Measurements from ENCODE around the gene ADCY1. TPM values are rescaled to one million over a fixed set of nuclear protein-coding genes. Genes with fewer than 3 reads are reported as not detected.

The ADCY1 gene
- total RNA-seq, 1 donor from 2014 or later = 9.9 TPM

DNA sequence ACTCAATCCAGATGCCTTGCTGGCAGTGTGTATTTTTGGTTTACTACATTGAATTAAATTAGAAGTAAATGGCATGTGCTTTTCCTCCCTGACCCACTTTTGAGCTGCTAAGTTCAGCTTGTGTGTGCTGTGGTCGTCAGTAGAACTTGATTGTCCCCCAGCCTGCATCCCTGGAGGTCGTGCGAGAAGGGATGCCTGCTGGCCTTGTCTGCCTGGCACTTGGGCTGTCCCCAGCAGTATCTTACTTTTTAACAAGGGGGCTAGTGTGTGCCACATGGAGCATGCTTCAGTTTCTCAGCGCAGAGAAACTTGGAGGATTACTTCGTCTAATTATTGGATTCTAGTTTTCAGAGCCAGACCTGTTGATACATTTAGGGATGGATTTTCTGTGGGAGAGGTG lies 80.2 kb downstream of the ADCY1 start:
- H3K4me3 ChIP-seq (ENCODE audit: low read length in 3 of 3) = no peak overlapping the region
- H3K36me3 ChIP-seq (ENCODE audit: control insufficient read depth in 3 of 3, insufficient read depth in 3 of 3, low read length in 3 of 3) = peaks cover 0 to 12% (median 2%) of the 10 kb centered on the region in 3 donors
- H3K9ac ChIP-seq (ENCODE audit: low read depth in 1 of 3, low read length in 3 of 3) = no peak overlapping the region
- no peak overlapping the region for H3K27ac ChIP-seq (ENCODE audit: low read depth, low read length)
- no peaks in the 10 kb centered on the region for H3K4me1 ChIP-seq (ENCODE audit: control insufficient read depth in 3 of 3, insufficient read depth in 3 of 3, low read length in 3 of 3)
- H3K9me3 ChIP-seq (ENCODE audit: control insufficient read depth in 3 of 3, low read length in 3 of 3) = no peaks in the 10 kb centered on the region
- H3K27me3 ChIP-seq (ENCODE audit: control insufficient read depth in 3 of 3, insufficient read depth in 3 of 3, low read length in 3 of 3) = no peaks in the 10 kb centered on the region

DNA sequence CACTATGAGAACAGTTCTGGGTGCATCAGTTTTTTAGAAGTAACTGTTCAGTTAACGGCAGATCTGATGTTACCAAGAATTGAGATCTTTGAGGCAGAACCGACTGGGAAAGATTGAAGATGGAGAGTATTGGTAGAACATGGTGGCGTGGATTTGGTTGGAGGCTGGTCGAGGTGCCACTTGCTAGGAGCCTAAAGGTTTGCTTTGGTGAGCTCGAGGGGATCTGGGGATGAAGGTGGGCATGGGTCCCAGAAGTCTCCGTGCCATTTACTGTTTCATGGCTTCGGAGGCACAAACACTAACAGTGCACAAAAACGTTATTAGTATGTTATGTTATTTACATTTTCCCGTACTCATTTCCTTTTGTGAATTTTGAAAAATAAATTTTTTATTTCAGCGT lies 81.4 kb downstream of the ADCY1 start:
- no peaks in the 10 kb centered on the region for H3K9me3 ChIP-seq (ENCODE audit: control insufficient read depth in 3 of 3, low read length in 3 of 3)
- no peaks in the 10 kb centered on the region for H3K4me1 ChIP-seq (ENCODE audit: control insufficient read depth in 3 of 3, insufficient read depth in 3 of 3, low read length in 3 of 3)
- peaks cover 0 to 6% (median 2%) of the 10 kb centered on the region in 3 donors for H3K36me3 ChIP-seq (ENCODE audit: control insufficient read depth in 3 of 3, insufficient read depth in 3 of 3, low read length in 3 of 3)
- H3K27me3 ChIP-seq (ENCODE audit: control insufficient read depth in 3 of 3, insufficient read depth in 3 of 3, low read length in 3 of 3) = no peaks in the 10 kb centered on the region
- no peak overlapping the region for H3K4me3 ChIP-seq (ENCODE audit: low read length in 3 of 3)
- H3K27ac ChIP-seq (ENCODE audit: low read depth, low read length) = no peak overlapping the region
- no peak overlapping the region for H3K9ac ChIP-seq (ENCODE audit: low read depth in 1 of 3, low read length in 3 of 3)

DNA sequence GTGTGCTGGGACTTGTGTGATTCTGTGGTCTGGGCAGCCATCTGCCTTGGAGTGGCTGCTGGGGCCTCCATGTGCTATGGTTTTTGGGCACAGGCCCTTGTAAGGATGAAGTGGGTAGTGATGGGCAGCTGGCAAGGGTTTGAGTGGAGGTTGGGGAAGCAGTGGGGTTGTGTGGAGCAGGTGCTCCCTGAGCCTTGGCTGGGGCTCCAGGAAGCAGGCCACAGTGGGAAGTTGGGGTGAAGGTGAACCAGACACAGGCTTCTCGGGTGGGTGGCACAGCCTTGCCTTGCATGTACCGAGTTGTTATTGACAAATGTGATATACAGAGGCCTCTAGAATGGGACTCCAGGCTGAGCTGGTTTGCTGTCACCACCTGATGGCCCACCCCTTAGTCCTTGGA lies 82.3 kb downstream of the ADCY1 start:
- H3K4me3 ChIP-seq (ENCODE audit: low read length in 3 of 3) = no peak overlapping the region
- peaks cover 0 to 2% (median 0%) of the 10 kb centered on the region in 3 donors for H3K36me3 ChIP-seq (ENCODE audit: control insufficient read depth in 3 of 3, insufficient read depth in 3 of 3, low read length in 3 of 3)
- no peak overlapping the region for H3K9ac ChIP-seq (ENCODE audit: low read depth in 1 of 3, low read length in 3 of 3)
- no peaks in the 10 kb centered on the region for H3K27me3 ChIP-seq (ENCODE audit: control insufficient read depth in 3 of 3, insufficient read depth in 3 of 3, low read length in 3 of 3)
- H3K9me3 ChIP-seq (ENCODE audit: control insufficient read depth in 3 of 3, low read length in 3 of 3) = no peaks in the 10 kb centered on the region
- H3K27ac ChIP-seq (ENCODE audit: low read depth, low read length) = no peak overlapping the region
- H3K4me1 ChIP-seq (ENCODE audit: control insufficient read depth in 3 of 3, insufficient read depth in 3 of 3, low read length in 3 of 3) = no peaks in the 10 kb centered on the region

DNA sequence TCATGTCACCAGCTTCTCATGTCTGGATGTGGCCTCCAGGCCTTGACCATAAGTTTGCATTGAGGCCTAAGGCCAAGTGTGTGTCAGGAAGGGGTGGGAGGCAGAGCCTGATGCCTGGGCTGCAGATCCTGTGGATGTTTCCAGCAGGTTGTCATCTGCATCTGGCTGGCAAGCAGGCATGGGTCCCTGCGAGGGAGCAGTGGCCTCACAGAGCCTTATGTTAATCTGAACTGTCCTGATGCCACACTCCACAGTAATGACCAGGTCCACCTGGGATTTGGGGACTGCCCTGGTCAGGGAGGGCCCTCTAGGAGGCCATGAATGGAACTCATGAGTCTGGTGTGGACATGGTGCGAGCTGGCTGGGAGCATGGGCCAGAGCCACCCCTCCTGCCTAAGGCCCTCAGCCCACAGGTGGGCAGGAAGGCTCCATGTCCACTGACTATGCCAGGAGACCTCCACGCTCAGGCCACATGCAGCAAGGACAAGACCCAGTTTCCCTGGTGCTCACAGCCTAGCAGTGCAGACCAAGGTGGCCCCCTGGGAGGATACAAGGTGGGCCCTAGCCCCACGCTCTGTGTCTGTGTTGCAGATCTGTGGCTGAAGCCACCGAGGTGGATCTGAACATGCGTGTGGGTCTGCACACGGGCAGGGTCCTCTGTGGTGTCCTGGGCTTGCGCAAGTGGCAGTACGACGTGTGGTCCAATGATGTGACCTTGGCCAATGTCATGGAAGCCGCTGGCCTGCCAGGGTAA lies 83.1 kb downstream of the ADCY1 start:
- H3K4me1 ChIP-seq (ENCODE audit: control insufficient read depth in 3 of 3, insufficient read depth in 3 of 3, low read length in 3 of 3) = no peaks in the 10 kb centered on the region
- no peak overlapping the region for H3K4me3 ChIP-seq (ENCODE audit: low read length in 3 of 3)
- H3K36me3 ChIP-seq (ENCODE audit: control insufficient read depth in 3 of 3, insufficient read depth in 3 of 3, low read length in 3 of 3) = peaks cover 0 to 2% (median 0%) of the 10 kb centered on the region in 3 donors
- H3K9ac ChIP-seq (ENCODE audit: low read depth in 1 of 3, low read length in 3 of 3) = no peak overlapping the region
- no peaks in the 10 kb centered on the region for H3K27me3 ChIP-seq (ENCODE audit: control insufficient read depth in 3 of 3, insufficient read depth in 3 of 3, low read length in 3 of 3)
- H3K27ac ChIP-seq (ENCODE audit: low read depth, low read length) = no peak overlapping the region
- no peaks in the 10 kb centered on the region for H3K9me3 ChIP-seq (ENCODE audit: control insufficient read depth in 3 of 3, low read length in 3 of 3)

DNA sequence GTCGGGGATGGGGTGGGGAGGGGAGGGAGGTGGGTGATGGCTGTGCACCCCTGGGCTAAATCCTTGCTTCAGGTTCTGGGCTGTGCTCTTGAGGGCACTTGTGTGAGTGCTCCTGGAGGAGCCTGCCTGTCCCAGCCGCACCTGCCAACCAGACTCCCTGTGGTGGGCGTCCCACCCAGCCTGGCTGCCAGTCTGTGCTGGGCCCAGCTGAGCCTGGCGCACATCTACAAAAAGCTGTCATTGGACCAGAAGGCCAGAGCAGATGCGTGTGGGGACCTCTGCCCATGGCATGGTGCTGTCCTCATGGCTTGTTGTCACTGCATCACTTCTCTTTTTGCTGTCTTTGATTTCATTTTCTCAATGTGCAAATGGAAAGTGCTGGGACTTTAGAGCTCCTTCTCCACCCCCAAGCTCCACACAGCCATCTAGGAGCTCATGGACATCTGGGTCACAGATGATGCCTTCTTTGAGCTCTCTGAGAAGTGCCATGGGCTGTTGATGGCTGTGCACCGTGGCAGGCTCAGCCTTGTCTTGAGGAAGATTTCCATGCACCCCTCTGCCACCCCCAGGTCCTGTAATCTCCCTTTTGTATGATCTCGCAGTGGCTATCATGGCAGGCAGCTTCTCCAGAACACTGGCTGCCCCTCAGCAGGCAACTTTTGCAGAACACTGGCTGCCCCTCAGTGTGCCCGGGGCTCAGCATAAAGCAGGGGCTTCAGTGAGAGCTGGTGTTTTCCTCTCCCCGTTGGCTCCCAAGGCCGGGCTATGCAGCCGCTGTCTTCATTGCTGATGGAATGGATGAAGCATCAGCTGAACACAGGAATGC lies 83.9 kb downstream of the ADCY1 start:
- Histone ChIP-seq H3K4me1 (ENCODE audit: control insufficient read depth in 3 of 3, insufficient read depth in 3 of 3, low read length in 3 of 3) (no peaks in the 10 kb centered on the region), H3K9me3 (ENCODE audit: control insufficient read depth in 3 of 3, low read length in 3 of 3) (no peaks in the 10 kb centered on the region), H3K27ac (ENCODE audit: low read depth, low read length) (no peak overlapping the region), H3K4me3 (ENCODE audit: low read length in 3 of 3) (no peak overlapping the region), H3K27me3 (ENCODE audit: control insufficient read depth in 3 of 3, insufficient read depth in 3 of 3, low read length in 3 of 3) (no peaks in the 10 kb centered on the region), H3K9ac (ENCODE audit: low read depth in 1 of 3, low read length in 3 of 3) (no peak overlapping the region), H3K36me3 (ENCODE audit: control insufficient read depth in 3 of 3, insufficient read depth in 3 of 3, low read length in 3 of 3) (peaks cover 0 to 3% (median 2%) of the 10 kb centered on the region in 3 donors)

DNA sequence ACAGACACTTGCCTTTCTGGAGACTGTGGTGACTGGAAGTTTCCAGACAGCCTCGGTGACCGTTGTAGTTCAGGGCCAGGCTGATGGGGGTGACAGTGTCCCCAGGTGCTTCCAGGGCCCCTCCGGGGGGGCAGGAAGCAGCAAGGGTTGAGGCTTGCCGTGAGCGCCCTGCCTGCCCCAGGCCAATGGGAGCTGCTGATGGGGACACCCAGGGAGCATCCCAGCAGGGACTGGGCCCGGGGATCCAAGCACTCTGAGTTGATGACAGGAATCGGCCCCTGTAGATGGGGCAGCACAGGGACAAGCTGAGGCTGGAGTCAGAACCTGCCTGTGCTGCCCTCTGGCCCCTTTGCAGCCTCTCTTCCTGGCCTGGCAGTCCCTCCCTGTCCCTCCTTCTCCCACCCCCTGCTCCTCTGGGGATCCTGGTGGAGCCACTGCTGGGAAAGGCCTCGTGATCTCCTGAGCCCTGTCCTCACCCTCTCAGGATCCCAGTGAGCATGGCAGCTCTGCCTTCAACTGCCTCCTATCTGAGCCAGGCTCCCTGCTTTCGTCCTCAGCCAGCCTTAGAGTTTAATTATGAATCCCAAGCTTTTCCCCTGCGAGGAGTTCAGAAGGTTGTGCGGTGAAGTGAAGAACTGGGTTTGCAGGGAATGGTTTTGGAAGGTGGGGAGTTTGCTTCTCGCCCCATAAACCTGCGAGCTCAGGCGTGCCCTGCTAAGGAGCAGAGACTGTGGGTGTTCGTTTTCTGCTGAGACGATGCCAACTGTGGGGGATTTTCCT lies 84.7 kb downstream of the ADCY1 start:
- H3K4me1 ChIP-seq (ENCODE audit: control insufficient read depth in 3 of 3, insufficient read depth in 3 of 3, low read length in 3 of 3) = no peaks in the 10 kb centered on the region

DNA sequence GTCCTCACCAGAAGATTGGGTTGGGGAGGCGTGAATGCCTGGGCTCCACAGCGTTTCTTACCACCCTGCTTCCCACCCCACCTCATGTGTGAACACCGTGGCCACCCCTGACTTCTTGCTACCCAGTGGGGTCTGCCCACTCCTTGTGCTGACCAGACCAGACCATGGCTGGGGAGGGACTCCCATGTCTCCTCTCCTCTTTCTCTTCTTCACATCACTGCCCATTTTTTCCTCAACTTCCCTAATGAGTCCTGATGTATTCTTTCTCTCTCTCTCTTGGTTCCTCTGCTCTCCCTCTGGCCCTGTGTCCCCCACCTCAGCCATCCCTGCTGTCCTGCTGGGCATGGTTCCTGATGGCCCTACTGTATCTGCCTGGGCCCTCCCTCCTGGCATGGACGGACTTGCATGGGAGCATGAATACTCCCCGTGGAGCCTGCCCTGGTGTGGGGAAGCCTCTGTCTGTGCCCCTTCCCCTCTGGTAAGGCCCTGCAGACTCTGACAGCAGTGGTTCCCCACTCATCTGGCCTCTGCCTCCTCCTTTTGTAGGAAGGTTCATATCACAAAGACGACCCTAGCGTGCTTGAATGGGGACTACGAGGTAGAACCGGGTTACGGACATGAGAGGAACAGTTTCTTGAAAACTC lies 85.5 kb downstream of the ADCY1 start:
- no peaks in the 10 kb centered on the region for H3K27me3 ChIP-seq (ENCODE audit: control insufficient read depth in 3 of 3, insufficient read depth in 3 of 3, low read length in 3 of 3)
- H3K27ac ChIP-seq (ENCODE audit: low read depth, low read length) = no peak overlapping the region
- H3K4me1 ChIP-seq (ENCODE audit: control insufficient read depth in 3 of 3, insufficient read depth in 3 of 3, low read length in 3 of 3) = no peaks in the 10 kb centered on the region
- H3K4me3 ChIP-seq (ENCODE audit: low read length in 3 of 3) = no peak overlapping the region
- no peaks in the 10 kb centered on the region for H3K9me3 ChIP-seq (ENCODE audit: control insufficient read depth in 3 of 3, low read length in 3 of 3)
- H3K36me3 ChIP-seq (ENCODE audit: control insufficient read depth in 3 of 3, insufficient read depth in 3 of 3, low read length in 3 of 3) = peaks cover 0 to 3% (median 0%) of the 10 kb centered on the region in 3 donors
- H3K9ac ChIP-seq (ENCODE audit: low read depth in 1 of 3, low read length in 3 of 3) = no peak overlapping the region

More for the DNA sequence above, 84.7 kb downstream of the ADCY1 start:
- Histone ChIP-seq H3K4me3 (ENCODE audit: low read length in 3 of 3) (no peak overlapping the region), H3K27me3 (ENCODE audit: control insufficient read depth in 3 of 3, insufficient read depth in 3 of 3, low read length in 3 of 3) (no peaks in the 10 kb centered on the region), H3K27ac (ENCODE audit: low read depth, low read length) (no peak overlapping the region), H3K9ac (ENCODE audit: low read depth in 1 of 3, low read length in 3 of 3) (no peak overlapping the region), H3K36me3 (ENCODE audit: control insufficient read depth in 3 of 3, insufficient read depth in 3 of 3, low read length in 3 of 3) (peaks cover 0 to 3% (median 0%) of the 10 kb centered on the region in 3 donors), H3K9me3 (ENCODE audit: control insufficient read depth in 3 of 3, low read length in 3 of 3) (no peaks in the 10 kb centered on the region)

DNA sequence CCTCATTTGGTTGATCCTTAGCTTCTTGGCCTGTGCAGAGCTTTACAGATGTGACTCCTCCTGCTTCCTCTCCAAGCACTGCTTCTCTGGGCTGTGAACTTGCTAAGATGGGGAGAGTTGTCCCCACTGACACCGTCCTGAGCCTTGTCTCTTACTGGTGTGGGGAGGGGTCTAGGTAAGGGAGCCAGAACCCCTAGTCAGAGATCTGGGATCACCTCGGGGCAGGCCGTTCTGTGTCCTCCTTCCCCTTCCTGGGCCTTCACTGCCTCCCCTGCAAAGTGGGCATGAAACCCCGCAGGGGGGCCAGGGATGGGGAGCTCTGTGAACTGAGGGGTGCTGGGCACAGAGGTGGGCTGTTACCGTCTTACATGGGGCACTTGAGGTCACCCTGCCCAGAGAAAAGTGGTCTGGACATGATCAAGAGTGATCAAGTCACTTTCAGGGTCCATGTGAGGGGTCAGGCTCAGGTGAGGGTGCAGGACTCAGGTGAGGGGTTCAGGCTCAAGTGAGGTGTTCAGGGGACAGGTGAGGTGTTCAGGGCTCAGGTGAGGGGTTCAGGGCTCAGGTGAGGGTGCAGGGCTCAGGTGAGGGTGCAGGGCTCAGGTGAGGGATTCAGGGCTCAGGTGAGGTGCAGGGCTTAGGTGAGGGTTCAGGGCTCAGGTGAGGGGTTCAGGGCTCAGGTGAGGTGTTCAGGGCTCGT lies 86.2 kb downstream of the ADCY1 start:
- Histone ChIP-seq H3K9ac (ENCODE audit: low read depth in 1 of 3, low read length in 3 of 3) (no peak overlapping the region), H3K27ac (ENCODE audit: low read depth, low read length) (no peak overlapping the region), H3K4me1 (ENCODE audit: control insufficient read depth in 3 of 3, insufficient read depth in 3 of 3, low read length in 3 of 3) (no peaks in the 10 kb centered on the region), H3K4me3 (ENCODE audit: low read length in 3 of 3) (no peak overlapping the region), H3K36me3 (ENCODE audit: control insufficient read depth in 3 of 3, insufficient read depth in 3 of 3, low read length in 3 of 3) (peaks cover 0 to 3% (median 0%) of the 10 kb centered on the region in 3 donors), H3K9me3 (ENCODE audit: control insufficient read depth in 3 of 3, low read length in 3 of 3) (no peaks in the 10 kb centered on the region), H3K27me3 (ENCODE audit: control insufficient read depth in 3 of 3, insufficient read depth in 3 of 3, low read length in 3 of 3) (no peaks in the 10 kb centered on the region)

GRCh38 chr7:45660901-45661211 lies 86.7 kb downstream of the ADCY1 start:
- H3K4me1 ChIP-seq (ENCODE audit: control insufficient read depth in 3 of 3, insufficient read depth in 3 of 3, low read length in 3 of 3) = no peaks in the 10 kb centered on the region
- H3K27me3 ChIP-seq (ENCODE audit: control insufficient read depth in 3 of 3, insufficient read depth in 3 of 3, low read length in 3 of 3) = no peaks in the 10 kb centered on the region
- H3K27ac ChIP-seq (ENCODE audit: low read depth, low read length) = no peak overlapping the region
- no peaks in the 10 kb centered on the region for H3K9me3 ChIP-seq (ENCODE audit: control insufficient read depth in 3 of 3, low read length in 3 of 3)
- H3K36me3 ChIP-seq (ENCODE audit: control insufficient read depth in 3 of 3, insufficient read depth in 3 of 3, low read length in 3 of 3) = peaks cover 0 to 3% (median 0%) of the 10 kb centered on the region in 3 donors
- no peak overlapping the region for H3K9ac ChIP-seq (ENCODE audit: low read depth in 1 of 3, low read length in 3 of 3)
- H3K4me3 ChIP-seq (ENCODE audit: low read length in 3 of 3) = no peak overlapping the region
